MM.1S (cell line): ENCODE results near the gene C20orf202.

Experiments used
- DNase-seq: peaks from one replicate; pipeline ENCODE4 v3.0.0-alpha.2; 2015
- H2AFZ ChIP-seq: fragments of 300-600 bp; sonication (generic); 2 replicates; pipeline ENCODE4 v1.6.0; 2016; ENCODE audit warnings: antibody characterized with exemption, low read length
- H3F3A ChIP-seq: fragments of 300-600 bp; sonication (generic); 2 replicates; pipeline ENCODE4 v1.6.1; 2016; ENCODE audit warnings: mild to moderate bottlenecking, antibody characterized with exemption, low read length, moderate library complexity, mixed read lengths; ENCODE audit not compliant: insufficient read depth
- H3K27ac ChIP-seq: fragments of 300-600 bp; sonication (generic); 2 replicates; pipeline ENCODE4 v1.5.1; 2016; ENCODE audit warnings: mild to moderate bottlenecking, low read length
- H3K27me3 ChIP-seq: fragments of 300-600 bp; sonication (generic); replicated peaks from 2 replicates; pipeline ENCODE4 v1.6.0; 2016; ENCODE audit warnings: low read length; ENCODE audit not compliant: insufficient read depth
- H3K36me3 ChIP-seq: fragments of 300-600 bp; sonication (generic); replicated peaks from 2 replicates; pipeline ENCODE4 v1.6.1; 2016; ENCODE audit warnings: mild to moderate bottlenecking, low read length, mixed read lengths; ENCODE audit not compliant: insufficient read depth
- H3K4me1 ChIP-seq: fragments of 300-600 bp; sonication (generic); 2 replicates; pipeline ENCODE4 v1.6.1; 2016; ENCODE audit warnings: low read length, mixed read lengths
- H3K4me2 ChIP-seq: fragments of 300-600 bp; sonication (generic); 2 replicates; pipeline ENCODE4 v1.6.0; 2016; ENCODE audit warnings: low read depth, low read length
- H3K4me3 ChIP-seq: fragments of 300-600 bp; sonication (generic); 2 replicates; pipeline ENCODE4 v1.5.1; 2016; ENCODE audit warnings: low read length, mixed read lengths
- H3K79me2 ChIP-seq: fragments of 300-600 bp; sonication (generic); 2 replicates; pipeline ENCODE4 v1.6.1; 2016; ENCODE audit warnings: mixed run types, low read length, mixed read lengths
- H3K9ac ChIP-seq: fragments of 300-600 bp; sonication (generic); 2 replicates; pipeline ENCODE4 v1.6.1; 2016; ENCODE audit warnings: low read length, mixed read lengths
- H3K9me2 ChIP-seq: fragments of 300-600 bp; sonication (generic); replicated peaks from 2 replicates; pipeline ENCODE4 v1.6.1; 2016; ENCODE audit warnings: mild to moderate bottlenecking, low read length, mixed read lengths; ENCODE audit not compliant: insufficient read depth
- H3K9me3 ChIP-seq: fragments of 300-600 bp; sonication (generic); replicated peaks from 2 replicates; pipeline ENCODE4 v1.6.1; 2016; ENCODE audit warnings: mild to moderate bottlenecking, low read length, mixed read lengths; ENCODE audit not compliant: insufficient read depth
- H4K20me1 ChIP-seq: fragments of 300-600 bp; sonication (generic); 2 replicates; pipeline ENCODE4 v1.6.1; 2016; ENCODE audit warnings: mild to moderate bottlenecking, low read length, moderate library complexity, mixed read lengths; ENCODE audit not compliant: insufficient read depth
- EZH2 ChIP-seq: fragments of 300-600 bp; sonication (generic); optimal IDR thresholded peaks from 2 replicates; pipeline ENCODE3; 2017; ENCODE audit warnings: low read depth, mild to moderate bottlenecking, antibody characterized with exemption, low read length, mixed read lengths
- EZH2phosphoT487 ChIP-seq: fragments of 300-600 bp; sonication (generic); IDR thresholded peaks from 2 replicates; pipeline ENCODE4 v1.6.1; 2018; ENCODE audit warnings: antibody characterized with exemption, low read length
- TF ChIP-seq, protein P1 (sequence below): fragments of 300-600 bp; sonication (generic); IDR thresholded peaks from 2 replicates; pipeline ENCODE4 v1.5.1; 2016; ENCODE audit warnings: antibody characterized with exemption, low read length, mixed read lengths

C20orf202 gene

GRCh38 chr20:1177680-1178079 is 25.6 kb upstream of the C20orf202 start:
- no peak overlapping the region for H3K4me3 ChIP-seq
- H3K4me2 ChIP-seq: no peak overlapping the region
- H3K27ac ChIP-seq: no peak overlapping the region
- no peaks in the 10 kb centered on the region for H3K9me3 ChIP-seq
- TF ChIP-seq EZH2 (no peak), EZH2phosphoT487 (no peak)
- TF ChIP-seq, protein P1, sequence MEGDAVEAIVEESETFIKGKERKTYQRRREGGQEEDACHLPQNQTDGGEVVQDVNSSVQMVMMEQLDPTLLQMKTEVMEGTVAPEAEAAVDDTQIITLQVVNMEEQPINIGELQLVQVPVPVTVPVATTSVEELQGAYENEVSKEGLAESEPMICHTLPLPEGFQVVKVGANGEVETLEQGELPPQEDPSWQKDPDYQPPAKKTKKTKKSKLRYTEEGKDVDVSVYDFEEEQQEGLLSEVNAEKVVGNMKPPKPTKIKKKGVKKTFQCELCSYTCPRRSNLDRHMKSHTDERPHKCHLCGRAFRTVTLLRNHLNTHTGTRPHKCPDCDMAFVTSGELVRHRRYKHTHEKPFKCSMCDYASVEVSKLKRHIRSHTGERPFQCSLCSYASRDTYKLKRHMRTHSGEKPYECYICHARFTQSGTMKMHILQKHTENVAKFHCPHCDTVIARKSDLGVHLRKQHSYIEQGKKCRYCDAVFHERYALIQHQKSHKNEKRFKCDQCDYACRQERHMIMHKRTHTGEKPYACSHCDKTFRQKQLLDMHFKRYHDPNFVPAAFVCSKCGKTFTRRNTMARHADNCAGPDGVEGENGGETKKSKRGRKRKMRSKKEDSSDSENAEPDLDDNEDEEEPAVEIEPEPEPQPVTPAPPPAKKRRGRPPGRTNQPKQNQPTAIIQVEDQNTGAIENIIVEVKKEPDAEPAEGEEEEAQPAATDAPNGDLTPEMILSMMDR: no peak
- DNase-seq: no peak
- H3K4me1 ChIP-seq: no peaks in the 10 kb centered on the region
- H3K36me3 ChIP-seq: no peaks in the 10 kb centered on the region
- no peaks in the 10 kb centered on the region for H3K9me2 ChIP-seq
- no peaks in the 10 kb centered on the region for H3K27me3 ChIP-seq
- no peaks in the 10 kb centered on the region for H4K20me1 ChIP-seq
- no peak overlapping the region for H2AFZ ChIP-seq
- H3F3A ChIP-seq: no peaks in the 10 kb centered on the region
- H3K79me2 ChIP-seq: no peaks in the 10 kb centered on the region
- H3K9ac ChIP-seq: no peak overlapping the region

- H3K36me3 ChIP-seq: no peaks in the 10 kb centered on the region
- no peak overlapping the region for H2AFZ ChIP-seq
- H3K79me2 ChIP-seq: no peaks in the 10 kb centered on the region
- no peak for DNase-seq
- no peak overlapping the region for H3K4me3 ChIP-seq
- no peaks in the 10 kb centered on the region for H3K9me2 ChIP-seq
- H3K4me1 ChIP-seq: no peaks in the 10 kb centered on the region
- H3K4me2 ChIP-seq: no peak overlapping the region
- TF ChIP-seq EZH2 (no peak), EZH2phosphoT487 (no peak)
- TF ChIP-seq, protein P1: no peak
- no peaks in the 10 kb centered on the region for H3K9me3 ChIP-seq
- H3K27ac ChIP-seq: no peak overlapping the region
- no peaks in the 10 kb centered on the region for H4K20me1 ChIP-seq
- no peak overlapping the region for H3K9ac ChIP-seq
- H3F3A ChIP-seq: no peaks in the 10 kb centered on the region
- H3K27me3 ChIP-seq: no peaks in the 10 kb centered on the region
These were observed 25.2 kb upstream of the C20orf202 start for GRCh38 chr20:1178103-1178502.

GRCh38 chr20:1178623-1179022 is 24.6 kb upstream of the C20orf202 start:
- no peak overlapping the region for H3K4me2 ChIP-seq
- no peaks in the 10 kb centered on the region for H3F3A ChIP-seq
- no peak overlapping the region for H2AFZ ChIP-seq
- no peaks in the 10 kb centered on the region for H3K9me2 ChIP-seq
- no peaks in the 10 kb centered on the region for H4K20me1 ChIP-seq
- no peak for TF ChIP-seq EZH2
- no peak for TF ChIP-seq EZH2phosphoT487
- TF ChIP-seq, protein P1: no peak
- no peaks in the 10 kb centered on the region for H3K27me3 ChIP-seq
- H3K9me3 ChIP-seq: no peaks in the 10 kb centered on the region
- no peak overlapping the region for H3K27ac ChIP-seq
- no peaks in the 10 kb centered on the region for H3K79me2 ChIP-seq
- no peak overlapping the region for H3K4me3 ChIP-seq
- no peaks in the 10 kb centered on the region for H3K4me1 ChIP-seq
- DNase-seq: no peak
- H3K36me3 ChIP-seq: no peaks in the 10 kb centered on the region
- H3K9ac ChIP-seq: no peak overlapping the region
